ENCODE measurements around the gene ESRRA.

DNA sequence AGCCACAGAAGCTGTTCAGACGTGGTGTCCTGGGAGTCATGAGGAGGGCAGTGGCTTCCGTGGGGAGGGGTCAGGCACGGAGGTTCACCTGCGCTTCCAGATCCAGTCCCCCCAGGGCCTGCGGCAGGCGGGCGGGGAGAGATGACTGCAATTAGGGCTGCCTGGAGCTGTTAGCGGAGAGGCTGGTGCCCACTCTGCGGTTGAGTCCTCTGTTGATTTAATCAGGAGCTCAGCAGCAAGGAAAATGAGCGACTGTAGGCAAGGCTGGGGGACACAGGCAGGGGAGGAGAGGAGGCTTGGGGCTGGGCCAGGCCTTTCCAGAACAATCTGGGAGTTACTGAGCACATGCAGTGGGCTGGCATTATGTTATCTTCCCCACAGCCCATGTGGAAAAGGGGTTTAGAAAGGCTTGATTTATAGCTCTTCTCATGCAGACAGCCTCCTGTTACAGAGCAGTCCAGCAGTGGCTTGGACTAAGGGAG lies 40.9 kb upstream of the ESRRA start:
- TF ChIP-seq, protein P1, sequence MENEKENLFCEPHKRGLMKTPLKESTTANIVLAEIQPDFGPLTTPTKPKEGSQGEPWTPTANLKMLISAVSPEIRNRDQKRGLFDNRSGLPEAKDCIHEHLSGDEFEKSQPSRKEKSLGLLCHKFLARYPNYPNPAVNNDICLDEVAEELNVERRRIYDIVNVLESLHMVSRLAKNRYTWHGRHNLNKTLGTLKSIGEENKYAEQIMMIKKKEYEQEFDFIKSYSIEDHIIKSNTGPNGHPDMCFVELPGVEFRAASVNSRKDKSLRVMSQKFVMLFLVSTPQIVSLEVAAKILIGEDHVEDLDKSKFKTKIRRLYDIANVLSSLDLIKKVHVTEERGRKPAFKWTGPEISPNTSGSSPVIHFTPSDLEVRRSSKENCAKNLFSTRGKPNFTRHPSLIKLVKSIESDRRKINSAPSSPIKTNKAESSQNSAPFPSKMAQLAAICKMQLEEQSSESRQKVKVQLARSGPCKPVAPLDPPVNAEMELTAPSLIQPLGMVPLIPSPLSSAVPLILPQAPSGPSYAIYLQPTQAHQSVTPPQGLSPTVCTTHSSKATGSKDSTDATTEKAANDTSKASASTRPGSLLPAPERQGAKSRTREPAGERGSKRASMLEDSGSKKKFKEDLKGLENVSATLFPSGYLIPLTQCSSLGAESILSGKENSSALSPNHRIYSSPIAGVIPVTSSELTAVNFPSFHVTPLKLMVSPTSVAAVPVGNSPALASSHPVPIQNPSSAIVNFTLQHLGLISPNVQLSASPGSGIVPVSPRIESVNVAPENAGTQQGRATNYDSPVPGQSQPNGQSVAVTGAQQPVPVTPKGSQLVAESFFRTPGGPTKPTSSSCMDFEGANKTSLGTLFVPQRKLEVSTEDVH (IDR thresholded peaks at IDR 0.05; ENCODE audit: low read depth, partially characterized antibody) = no peak
- TF ChIP-seq, protein P2, sequence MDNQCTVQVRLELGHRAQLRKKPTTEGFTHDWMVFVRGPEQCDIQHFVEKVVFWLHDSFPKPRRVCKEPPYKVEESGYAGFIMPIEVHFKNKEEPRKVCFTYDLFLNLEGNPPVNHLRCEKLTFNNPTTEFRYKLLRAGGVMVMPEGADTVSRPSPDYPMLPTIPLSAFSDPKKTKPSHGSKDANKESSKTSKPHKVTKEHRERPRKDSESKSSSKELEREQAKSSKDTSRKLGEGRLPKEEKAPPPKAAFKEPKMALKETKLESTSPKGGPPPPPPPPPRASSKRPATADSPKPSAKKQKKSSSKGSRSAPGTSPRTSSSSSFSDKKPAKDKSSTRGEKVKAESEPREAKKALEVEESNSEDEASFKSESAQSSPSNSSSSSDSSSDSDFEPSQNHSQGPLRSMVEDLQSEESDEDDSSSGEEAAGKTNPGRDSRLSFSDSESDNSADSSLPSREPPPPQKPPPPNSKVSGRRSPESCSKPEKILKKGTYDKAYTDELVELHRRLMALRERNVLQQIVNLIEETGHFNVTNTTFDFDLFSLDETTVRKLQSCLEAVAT (IDR thresholded peaks at IDR 0.05) = no peak
- TF ChIP-seq ZBED1 (IDR thresholded peaks at IDR 0.05; ENCODE audit: borderline replicate concordance) (no peak), EZH2 (IDR thresholded peaks at IDR 0.05; ENCODE audit: borderline replicate concordance, control insufficient read depth, low read depth, low read length) (no peak), SP1 (IDR thresholded peaks at IDR 0.05; ENCODE audit: low read depth, low read length) (no peak), SMC3 (IDR thresholded peaks at IDR 0.05; ENCODE audit: borderline replicate concordance, low read length) (no peak), ZNF384 (IDR thresholded peaks at IDR 0.05; ENCODE audit: borderline replicate concordance, low read depth, low read length) (no peak), NFXL1 (IDR thresholded peaks at IDR 0.05; ENCODE audit: borderline replicate concordance) (no peak), NR2C2 (IDR thresholded peaks at IDR 0.05; ENCODE audit: borderline replicate concordance, control insufficient read depth, insufficient read length, low read depth) (no peak)
- TF ChIP-seq, protein P3, sequence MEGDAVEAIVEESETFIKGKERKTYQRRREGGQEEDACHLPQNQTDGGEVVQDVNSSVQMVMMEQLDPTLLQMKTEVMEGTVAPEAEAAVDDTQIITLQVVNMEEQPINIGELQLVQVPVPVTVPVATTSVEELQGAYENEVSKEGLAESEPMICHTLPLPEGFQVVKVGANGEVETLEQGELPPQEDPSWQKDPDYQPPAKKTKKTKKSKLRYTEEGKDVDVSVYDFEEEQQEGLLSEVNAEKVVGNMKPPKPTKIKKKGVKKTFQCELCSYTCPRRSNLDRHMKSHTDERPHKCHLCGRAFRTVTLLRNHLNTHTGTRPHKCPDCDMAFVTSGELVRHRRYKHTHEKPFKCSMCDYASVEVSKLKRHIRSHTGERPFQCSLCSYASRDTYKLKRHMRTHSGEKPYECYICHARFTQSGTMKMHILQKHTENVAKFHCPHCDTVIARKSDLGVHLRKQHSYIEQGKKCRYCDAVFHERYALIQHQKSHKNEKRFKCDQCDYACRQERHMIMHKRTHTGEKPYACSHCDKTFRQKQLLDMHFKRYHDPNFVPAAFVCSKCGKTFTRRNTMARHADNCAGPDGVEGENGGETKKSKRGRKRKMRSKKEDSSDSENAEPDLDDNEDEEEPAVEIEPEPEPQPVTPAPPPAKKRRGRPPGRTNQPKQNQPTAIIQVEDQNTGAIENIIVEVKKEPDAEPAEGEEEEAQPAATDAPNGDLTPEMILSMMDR (IDR thresholded peaks at IDR 0.05 in 2 of 3, conservative IDR thresholded peaks at IDR 0.05 in 1 of 3; ENCODE audit: control insufficient read depth in 2 of 3, extremely low read depth in 1 of 3, insufficient read depth in 1 of 3, low read depth in 3 of 3, low read length in 3 of 3) = no peak
- TF ChIP-seq, protein P4, sequence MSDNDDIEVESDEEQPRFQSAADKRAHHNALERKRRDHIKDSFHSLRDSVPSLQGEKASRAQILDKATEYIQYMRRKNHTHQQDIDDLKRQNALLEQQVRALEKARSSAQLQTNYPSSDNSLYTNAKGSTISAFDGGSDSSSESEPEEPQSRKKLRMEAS (IDR thresholded peaks at IDR 0.05; ENCODE audit: low read depth, low read length) = no peak
